Measurements from ENCODE around the gene ACOT11. TPM values are rescaled to one million over a fixed set of nuclear protein-coding genes. Genes with fewer than 3 reads are reported as not detected.

Gene ACOT11
- total and polyA plus RNA-seq, 10 of the 15 experiments (the other 5 are each of a cell fraction or from before 2014, with no cell fraction given): 0.04 to 0.85 (median 0.39) TPM; not detected in 1

DNA sequence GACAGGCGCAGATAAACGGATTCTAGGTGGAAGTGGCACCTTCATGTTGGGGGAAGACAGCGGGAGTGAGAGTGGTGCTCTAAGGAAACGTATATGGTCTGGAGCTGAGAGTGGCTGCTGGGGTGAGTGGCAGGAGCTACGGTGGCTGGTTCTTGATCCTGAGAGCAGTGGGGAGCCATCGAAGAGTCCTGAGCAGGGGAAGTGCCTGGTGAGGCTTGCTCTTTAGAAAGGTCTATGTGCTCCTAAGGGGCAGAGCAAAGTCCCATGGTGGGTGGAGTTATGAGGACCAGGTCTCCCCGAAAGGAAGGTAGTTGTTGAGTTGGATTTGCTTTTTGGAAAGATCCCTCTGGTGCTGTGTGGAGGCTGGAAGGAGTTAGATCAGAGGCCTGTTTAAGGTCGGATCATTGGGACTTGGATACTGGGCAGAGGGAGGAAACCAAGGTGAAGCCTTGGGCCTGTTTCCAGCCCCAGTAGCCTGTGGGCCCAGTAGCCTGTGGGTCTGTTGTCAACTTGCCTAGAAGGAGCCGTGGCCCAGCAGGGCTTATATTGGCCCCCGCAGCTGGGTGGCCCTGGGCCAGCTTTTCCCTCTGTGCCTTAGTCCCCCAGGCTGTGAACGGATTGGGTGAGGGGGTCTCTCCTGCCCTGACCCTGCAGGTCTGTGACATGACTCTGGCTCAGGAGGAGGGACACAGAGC, 33.0 kb downstream of the ACOT11 start:
- H2AFZ ChIP-seq (ENCODE audit: control insufficient read depth, low read depth, low read length): no peak overlapping the region
- H3K4me1 ChIP-seq (ENCODE audit: control insufficient read depth, insufficient read depth, low read length): no peaks in the 10 kb centered on the region
- H4K20me1 ChIP-seq (ENCODE audit: control insufficient read depth, insufficient read depth): no peaks in the 10 kb centered on the region
- intact Hi-C loops (cut with micrococcal nuclease; ENCODE audit: unreplicated experiment): no loop called here
- no peak overlapping the region for H3K27ac ChIP-seq (ENCODE audit: control insufficient read depth, insufficient read depth)
- H3K4me3 ChIP-seq: no peak overlapping the region
- ChIA-PET POLR2A (no interaction called here), RAD21 (ENCODE audit: unreplicated experiment) (no interaction called here), SMC1A (ENCODE audit: uncharacterized antibody, unreplicated experiment) (no interaction called here), CTCF (no interaction called here)
- DNase-seq (ENCODE audit: low read depth, low spot score): no peak
- no peaks in the 10 kb centered on the region for H3K9me3 ChIP-seq (replicated peaks; ENCODE audit: control insufficient read depth, insufficient read depth, low read length)
- WGBS (ENCODE audit: insufficient coverage, insufficient replicate concordance, low lambda C conversion rate, missing lambda C conversion rate): 21% methylated on average over 11 of the region's 11 CpGs
- no peaks in the 10 kb centered on the region for H3K27me3 ChIP-seq (replicated peaks in 1 of 2; ENCODE audit: control insufficient read depth in 2 of 2, insufficient read depth in 2 of 2, low read length in 1 of 2)
- no peak overlapping the region for H3K4me2 ChIP-seq (ENCODE audit: control insufficient read depth, insufficient read depth)
- BruUV-seq (replicated peaks): no TSS peak
- no peaks in the 10 kb centered on the region for H3K36me3 ChIP-seq (ENCODE audit: control insufficient read depth in 2 of 2, insufficient read depth in 2 of 2, low read length in 1 of 2)
- in situ Hi-C loops (cut with MboI): no loop called here
- no peak overlapping the region for H3K9ac ChIP-seq (ENCODE audit: control insufficient read depth, insufficient read depth, low read length)
- no peaks in the 10 kb centered on the region for H3K79me2 ChIP-seq (ENCODE audit: control insufficient read depth, insufficient read depth, low read length)
- no peak for FAIRE-seq
- TF ChIP-seq, protein P1, sequence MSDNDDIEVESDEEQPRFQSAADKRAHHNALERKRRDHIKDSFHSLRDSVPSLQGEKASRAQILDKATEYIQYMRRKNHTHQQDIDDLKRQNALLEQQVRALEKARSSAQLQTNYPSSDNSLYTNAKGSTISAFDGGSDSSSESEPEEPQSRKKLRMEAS (IDR thresholded peaks at IDR 0.05; ENCODE audit: low read depth, low read length): no peak
- TF ChIP-seq ZNF207 (IDR thresholded peaks at IDR 0.05; ENCODE audit: borderline replicate concordance) (no peak), TCF3 (IDR thresholded peaks at IDR 0.05; ENCODE audit: borderline replicate concordance, insufficient read depth, low read depth, low read length) (no peak), DPF2 (IDR thresholded peaks at IDR 0.05) (no peak), YY1 (IDR thresholded peaks at IDR 0.05; ENCODE audit: low read depth, low read length) (no peak), SMC3 (IDR thresholded peaks at IDR 0.05; ENCODE audit: borderline replicate concordance, low read length) (no peak)
- TF ChIP-seq, protein P2, sequence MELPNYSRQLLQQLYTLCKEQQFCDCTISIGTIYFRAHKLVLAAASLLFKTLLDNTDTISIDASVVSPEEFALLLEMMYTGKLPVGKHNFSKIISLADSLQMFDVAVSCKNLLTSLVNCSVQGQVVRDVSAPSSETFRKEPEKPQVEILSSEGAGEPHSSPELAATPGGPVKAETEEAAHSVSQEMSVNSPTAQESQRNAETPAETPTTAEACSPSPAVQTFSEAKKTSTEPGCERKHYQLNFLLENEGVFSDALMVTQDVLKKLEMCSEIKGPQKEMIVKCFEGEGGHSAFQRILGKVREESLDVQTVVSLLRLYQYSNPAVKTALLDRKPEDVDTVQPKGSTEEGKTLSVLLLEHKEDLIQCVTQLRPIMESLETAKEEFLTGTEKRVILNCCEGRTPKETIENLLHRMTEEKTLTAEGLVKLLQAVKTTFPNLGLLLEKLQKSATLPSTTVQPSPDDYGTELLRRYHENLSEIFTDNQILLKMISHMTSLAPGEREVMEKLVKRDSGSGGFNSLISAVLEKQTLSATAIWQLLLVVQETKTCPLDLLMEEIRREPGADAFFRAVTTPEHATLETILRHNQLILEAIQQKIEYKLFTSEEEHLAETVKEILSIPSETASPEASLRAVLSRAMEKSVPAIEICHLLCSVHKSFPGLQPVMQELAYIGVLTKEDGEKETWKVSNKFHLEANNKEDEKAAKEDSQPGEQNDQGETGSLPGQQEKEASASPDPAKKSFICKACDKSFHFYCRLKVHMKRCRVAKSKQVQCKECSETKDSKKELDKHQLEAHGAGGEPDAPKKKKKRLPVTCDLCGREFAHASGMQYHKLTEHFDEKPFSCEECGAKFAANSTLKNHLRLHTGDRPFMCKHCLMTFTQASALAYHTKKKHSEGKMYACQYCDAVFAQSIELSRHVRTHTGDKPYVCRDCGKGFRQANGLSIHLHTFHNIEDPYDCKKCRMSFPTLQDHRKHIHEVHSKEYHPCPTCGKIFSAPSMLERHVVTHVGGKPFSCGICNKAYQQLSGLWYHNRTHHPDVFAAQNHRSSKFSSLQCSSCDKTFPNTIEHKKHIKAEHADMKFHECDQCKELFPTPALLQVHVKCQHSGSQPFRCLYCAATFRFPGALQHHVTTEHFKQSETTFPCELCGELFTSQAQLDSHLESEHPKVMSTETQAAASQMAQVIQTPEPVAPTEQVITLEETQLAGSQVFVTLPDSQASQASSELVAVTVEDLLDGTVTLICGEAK (IDR thresholded peaks at IDR 0.05; ENCODE audit: borderline replicate concordance): no peak
- ATAC-seq: no peak
